SJCRH30 (cell line): Measurements from ENCODE around the gene B4GALT6. TPM values are rescaled to one million over a fixed set of nuclear protein-coding genes. Genes with fewer than 3 reads are reported as not detected.

ENCODE experiments used
- DNase-seq, 2 experiments: peaks; one replicate each; pipeline ENCODE4 v3.0.0-alpha.2; 2015 to 2020
- H3K27ac ChIP-seq: fragments of 250-450 bp; sonication (Bioruptor Pico); 2 replicates; pipeline ENCODE4 v1.5.1; 2020; ENCODE audit warnings: mild to moderate bottlenecking, moderate library complexity
- H3K27me3 ChIP-seq: fragments of 250-450 bp; sonication (Bioruptor Pico); 2 replicates; pipeline ENCODE4 v1.5.1; 2020; ENCODE audit warnings: mild to moderate bottlenecking, moderate library complexity
- H3K36me3 ChIP-seq: fragments of 250-450 bp; sonication (Bioruptor Pico); 2 replicates; pipeline ENCODE4 v1.5.1; 2020; ENCODE audit warnings: mild to moderate bottlenecking, moderate library complexity
- H3K4me1 ChIP-seq: fragments of 250-450 bp; sonication (Bioruptor Pico); 2 replicates; pipeline ENCODE4 v1.5.1; 2020; ENCODE audit warnings: mild to moderate bottlenecking, moderate library complexity
- H3K4me3 ChIP-seq: fragments of 250-450 bp; sonication (Bioruptor Pico); 2 replicates; pipeline ENCODE4 v1.5.1; 2020; ENCODE audit warnings: mild to moderate bottlenecking, moderate library complexity
- H3K9me3 ChIP-seq: fragments of 250-450 bp; sonication (Bioruptor Pico); replicated peaks from 2 replicates; pipeline ENCODE4 v1.5.1; 2020; ENCODE audit warnings: mild to moderate bottlenecking, moderate library complexity
- total RNA-seq: library from RNA; depleted of rRNA; stranded (reverse); fragments of >200 nt; shearing (Covaris generic); gene quantifications from 2 replicates; pipeline ENCODE4 v1.2.3, GENCODE V29; 2014

B4GALT6 gene
- total RNA-seq, 1 experiment from 2014 or later: 1.6 TPM

GRCh38 chr18:31702449-31702848 lies 18.1 kb upstream of the B4GALT6 start:
- no peaks in the 10 kb centered on the region for H3K36me3 ChIP-seq
- no peak overlapping the region for H3K4me3 ChIP-seq
- DNase-seq: no peak
- no peaks in the 10 kb centered on the region for H3K4me1 ChIP-seq
- H3K9me3 ChIP-seq: no peaks in the 10 kb centered on the region
- no peaks in the 10 kb centered on the region for H3K27me3 ChIP-seq
- no peak overlapping the region for H3K27ac ChIP-seq

- no peaks in the 10 kb centered on the region for H3K36me3 ChIP-seq
- no peak for DNase-seq
- H3K4me1 ChIP-seq: no peaks in the 10 kb centered on the region
- H3K27ac ChIP-seq: no peak overlapping the region
- no peaks in the 10 kb centered on the region for H3K27me3 ChIP-seq
- H3K9me3 ChIP-seq: no peaks in the 10 kb centered on the region
- H3K4me3 ChIP-seq: no peak overlapping the region
These were observed 17.4 kb upstream of the B4GALT6 start for GRCh38 chr18:31701744-31702143.

GRCh38 chr18:31700990-31701389 lies 16.6 kb upstream of the B4GALT6 start:
- Histone ChIP-seq H3K4me1 (no peaks in the 10 kb centered on the region), H3K27ac (no peak overlapping the region), H3K36me3 (no peaks in the 10 kb centered on the region), H3K4me3 (no peak overlapping the region), H3K27me3 (no peaks in the 10 kb centered on the region), H3K9me3 (no peaks in the 10 kb centered on the region)
- no peak for DNase-seq

- Histone ChIP-seq H3K36me3 (no peaks in the 10 kb centered on the region), H3K4me3 (no peak overlapping the region), H3K27me3 (no peaks in the 10 kb centered on the region), H3K27ac (no peak overlapping the region), H3K9me3 (no peaks in the 10 kb centered on the region), H3K4me1 (no peaks in the 10 kb centered on the region)
- no peak for DNase-seq
These were observed 13.2 kb upstream of the B4GALT6 start for GRCh38 chr18:31697351-31698298.

- Histone ChIP-seq H3K4me3 (no peak overlapping the region), H3K9me3 (no peaks in the 10 kb centered on the region), H3K36me3 (no peaks in the 10 kb centered on the region), H3K27ac (no peak overlapping the region), H3K27me3 (no peaks in the 10 kb centered on the region), H3K4me1 (no peaks in the 10 kb centered on the region)
- no peak for DNase-seq
These were observed 11.6 kb upstream of the B4GALT6 start for GRCh38 chr18:31695989-31696388.

GRCh38 chr18:31694297-31694696 lies 9.9 kb upstream of the B4GALT6 start:
- H3K27ac ChIP-seq: no peak overlapping the region
- no peaks in the 10 kb centered on the region for H3K4me1 ChIP-seq
- DNase-seq: no peak
- H3K9me3 ChIP-seq: no peaks in the 10 kb centered on the region
- H3K27me3 ChIP-seq: no peaks in the 10 kb centered on the region
- H3K36me3 ChIP-seq: no peaks in the 10 kb centered on the region
- H3K4me3 ChIP-seq: no peak overlapping the region

- no peak overlapping the region for H3K27ac ChIP-seq
- no peaks in the 10 kb centered on the region for H3K27me3 ChIP-seq
- H3K4me3 ChIP-seq: no peak overlapping the region
- no peaks in the 10 kb centered on the region for H3K9me3 ChIP-seq
- no peak for DNase-seq
- no peaks in the 10 kb centered on the region for H3K36me3 ChIP-seq
- no peaks in the 10 kb centered on the region for H3K4me1 ChIP-seq
These were observed 4.2 kb upstream of the B4GALT6 start for GRCh38 chr18:31688606-31689005.

GRCh38 chr18:31686986-31687928 lies 2.9 kb upstream of the B4GALT6 start:
- no peaks in the 10 kb centered on the region for H3K36me3 ChIP-seq
- H3K4me3 ChIP-seq: no peak overlapping the region
- no peak for DNase-seq
- no peaks in the 10 kb centered on the region for H3K9me3 ChIP-seq
- no peaks in the 10 kb centered on the region for H3K4me1 ChIP-seq
- H3K27ac ChIP-seq: no peak overlapping the region
- no peaks in the 10 kb centered on the region for H3K27me3 ChIP-seq

- H3K36me3 ChIP-seq: no peaks in the 10 kb centered on the region
- no peaks in the 10 kb centered on the region for H3K4me1 ChIP-seq
- no peak for DNase-seq
- H3K9me3 ChIP-seq: no peaks in the 10 kb centered on the region
- no peaks in the 10 kb centered on the region for H3K27me3 ChIP-seq
- no peak overlapping the region for H3K27ac ChIP-seq
- no peak overlapping the region for H3K4me3 ChIP-seq
These were observed 2.2 kb upstream of the B4GALT6 start for GRCh38 chr18:31686572-31686971.

- no peaks in the 10 kb centered on the region for H3K9me3 ChIP-seq
- no peaks in the 10 kb centered on the region for H3K27me3 ChIP-seq
- peak; percentile 30 to 32 for DNase-seq
- H3K4me3 ChIP-seq: peak overlapping the region; percentile 52
- H3K36me3 ChIP-seq: no peaks in the 10 kb centered on the region
- no peak overlapping the region for H3K27ac ChIP-seq
- no peaks in the 10 kb centered on the region for H3K4me1 ChIP-seq
These were observed 1.0 kb upstream of the B4GALT6 start for GRCh38 chr18:31685097-31686082.

GRCh38 chr18:31683968-31684278 lies 458 bp downstream of the B4GALT6 start:
- DNase-seq: no peak
- no peak overlapping the region for H3K27ac ChIP-seq
- no peaks in the 10 kb centered on the region for H3K36me3 ChIP-seq
- no peaks in the 10 kb centered on the region for H3K27me3 ChIP-seq
- H3K4me3 ChIP-seq: peak overlapping the region; percentile 48
- no peaks in the 10 kb centered on the region for H3K4me1 ChIP-seq
- no peaks in the 10 kb centered on the region for H3K9me3 ChIP-seq

GRCh38 chr18:31683106-31683505 lies 1.3 kb downstream of the B4GALT6 start:
- Histone ChIP-seq H3K9me3 (no peaks in the 10 kb centered on the region), H3K4me1 (no peaks in the 10 kb centered on the region), H3K4me3 (no peak overlapping the region), H3K36me3 (no peaks in the 10 kb centered on the region), H3K27ac (no peak overlapping the region), H3K27me3 (no peaks in the 10 kb centered on the region)
- DNase-seq: no peak

GRCh38 chr18:31680831-31681568 lies 3.4 kb downstream of the B4GALT6 start:
- Histone ChIP-seq H3K36me3 (no peaks in the 10 kb centered on the region), H3K27me3 (no peaks in the 10 kb centered on the region), H3K4me1 (no peaks in the 10 kb centered on the region), H3K9me3 (no peaks in the 10 kb centered on the region), H3K27ac (no peak overlapping the region), H3K4me3 (no peak overlapping the region)
- no peak for DNase-seq

- Histone ChIP-seq H3K4me3 (no peak overlapping the region), H3K27ac (no peak overlapping the region), H3K36me3 (no peaks in the 10 kb centered on the region), H3K27me3 (no peaks in the 10 kb centered on the region), H3K4me1 (no peaks in the 10 kb centered on the region), H3K9me3 (no peaks in the 10 kb centered on the region)
- no peak for DNase-seq
These were observed 4.0 kb downstream of the B4GALT6 start for GRCh38 chr18:31680433-31680811.
